Testis (tissue), 3 donors: ENCODE data around the gene MTMR3. TPM values are rescaled to one million over a fixed set of nuclear protein-coding genes. Genes with fewer than 3 reads are reported as not detected.

ENCODE experiments used
- DNase-seq: peaks from one replicate; pipeline ENCODE4 v3.0.0-alpha.2; 2019
- H3K27ac ChIP-seq, 2 donors: fragments of 200-600 bp; sonication (generic); one replicate each; pipeline ENCODE4 v1.5.1; 2019
- H3K27me3 ChIP-seq: fragments of 200-600 bp; sonication (generic); one replicate; pipeline ENCODE4 v1.5.1; 2019
- H3K36me3 ChIP-seq: fragments of 200-600 bp; sonication (generic); one replicate; pipeline ENCODE4 v1.5.1; 2017; ENCODE audit warnings: low read depth; ENCODE audit errors: missing control alignments
- H3K4me1 ChIP-seq: fragments of 200-600 bp; sonication (generic); one replicate; pipeline ENCODE4 v1.5.1; 2019
- H3K4me3 ChIP-seq, 2 donors: fragments of 200-600 bp; sonication (generic); one replicate each; pipeline ENCODE4 v1.5.1; 2017 to 2019
- H3K9me3 ChIP-seq: fragments of 200-600 bp; sonication (generic); one replicate; pipeline ENCODE4 v1.5.1; 2017
- POLR2A ChIP-seq: fragments of 450-650 bp; IDR thresholded peaks from one replicate; pipeline ENCODE4 v1.6.1; 2017; ENCODE audit warnings: antibody characterized with exemption, mild to moderate bottlenecking, moderate library complexity
- WGBS, 2 donors: methylation state at CpG; one replicate each; pipeline ENCODE4 v1.1.5; 2018; 5-methylcytosine and 5-hydroxymethylcytosine counted together
- intact Hi-C: fragments of 100-400 bp; cut with DNase I; formaldehyde crosslinking; loops from one replicate; pipeline ENCODE4 v1.15.1; 2023; ENCODE audit warnings: low total_unique reads
- polyA plus RNA-seq: library from polyadenylated mRNA; stranded (reverse); fragments of 350-450 nt; fragmentation: Illumina TruSeq; extraction: RNeasy Lipid Tissue Mini Kit (QIAGEN cat#74804); gene quantifications from one replicate; pipeline ENCODE4 v1.2.3, GENCODE V29; 2014; ENCODE audit warnings: low read depth, low replicate concordance; ENCODE audit not compliant: insufficient read depth
- total RNA-seq, 2 donors: library from RNA; depleted of rRNA; stranded (reverse); fragments of >200 nt; gene quantifications; one replicate each; pipeline ENCODE4 v1.2.3, GENCODE V29; 2016
- TF ChIP-seq, protein P1 (sequence below), 3 experiments: fragments of 450-650 bp in 2 of 3; fragments of 200-600 bp in 1 of 3; sonication (generic) in 1 of 3; IDR thresholded peaks; one replicate each; pipeline ENCODE4 v1.5.1; 2016 to 2019; ENCODE audit warnings: antibody characterized with exemption in 3 of 3, mild to moderate bottlenecking in 2 of 3, moderate library complexity in 1 of 3

The MTMR3 gene
- total and polyA plus RNA-seq, 3 donors from 2014 or later = 75.2 to 137 (median 130) TPM

DNA sequence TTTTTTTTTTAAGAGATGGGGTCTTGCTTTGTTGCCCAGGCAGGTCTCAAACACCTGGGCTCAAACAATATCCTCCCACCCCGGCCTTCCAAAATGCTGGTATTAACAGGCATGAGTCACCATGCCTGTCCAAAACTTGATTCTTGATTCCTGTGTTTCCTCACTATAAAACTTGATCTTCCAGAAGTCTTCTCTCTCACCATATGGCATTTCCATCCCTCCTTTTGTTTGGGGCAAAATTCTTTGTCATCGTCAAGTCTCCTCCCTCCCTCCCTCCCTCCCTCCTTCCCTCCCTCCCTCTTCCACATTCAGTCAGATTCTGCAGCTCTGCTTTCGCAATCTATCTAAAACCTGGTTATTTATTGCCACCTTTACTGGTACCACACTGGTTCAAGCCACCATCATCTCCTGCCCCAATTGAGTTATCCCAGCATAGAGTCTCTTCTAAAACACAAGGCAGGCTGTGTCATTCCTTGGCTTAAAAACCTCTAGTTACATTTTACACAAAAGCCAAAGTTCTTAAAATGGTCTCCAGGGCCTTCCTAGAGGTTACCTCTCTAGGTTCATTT lies 132.3 kb downstream of the MTMR3 start:
- no peak for TF ChIP-seq POLR2A
- TF ChIP-seq, protein P1, sequence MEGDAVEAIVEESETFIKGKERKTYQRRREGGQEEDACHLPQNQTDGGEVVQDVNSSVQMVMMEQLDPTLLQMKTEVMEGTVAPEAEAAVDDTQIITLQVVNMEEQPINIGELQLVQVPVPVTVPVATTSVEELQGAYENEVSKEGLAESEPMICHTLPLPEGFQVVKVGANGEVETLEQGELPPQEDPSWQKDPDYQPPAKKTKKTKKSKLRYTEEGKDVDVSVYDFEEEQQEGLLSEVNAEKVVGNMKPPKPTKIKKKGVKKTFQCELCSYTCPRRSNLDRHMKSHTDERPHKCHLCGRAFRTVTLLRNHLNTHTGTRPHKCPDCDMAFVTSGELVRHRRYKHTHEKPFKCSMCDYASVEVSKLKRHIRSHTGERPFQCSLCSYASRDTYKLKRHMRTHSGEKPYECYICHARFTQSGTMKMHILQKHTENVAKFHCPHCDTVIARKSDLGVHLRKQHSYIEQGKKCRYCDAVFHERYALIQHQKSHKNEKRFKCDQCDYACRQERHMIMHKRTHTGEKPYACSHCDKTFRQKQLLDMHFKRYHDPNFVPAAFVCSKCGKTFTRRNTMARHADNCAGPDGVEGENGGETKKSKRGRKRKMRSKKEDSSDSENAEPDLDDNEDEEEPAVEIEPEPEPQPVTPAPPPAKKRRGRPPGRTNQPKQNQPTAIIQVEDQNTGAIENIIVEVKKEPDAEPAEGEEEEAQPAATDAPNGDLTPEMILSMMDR (IDR thresholded peaks at IDR 0.05) = no peak
- no peak for DNase-seq
- 96 to 100% methylated on average over 3 of the region's 3 CpGs for WGBS, 2 donors
- Histone ChIP-seq H3K9me3 (no peaks in the 10 kb centered on the region), H3K36me3 (no peaks in the 10 kb centered on the region), H3K4me3 (no peak overlapping the region), H3K4me1 (peaks cover 3% of the 10 kb centered on the region), H3K27me3 (no peaks in the 10 kb centered on the region), H3K27ac (no peak overlapping the region)
- intact Hi-C loops = no loop called here

DNA sequence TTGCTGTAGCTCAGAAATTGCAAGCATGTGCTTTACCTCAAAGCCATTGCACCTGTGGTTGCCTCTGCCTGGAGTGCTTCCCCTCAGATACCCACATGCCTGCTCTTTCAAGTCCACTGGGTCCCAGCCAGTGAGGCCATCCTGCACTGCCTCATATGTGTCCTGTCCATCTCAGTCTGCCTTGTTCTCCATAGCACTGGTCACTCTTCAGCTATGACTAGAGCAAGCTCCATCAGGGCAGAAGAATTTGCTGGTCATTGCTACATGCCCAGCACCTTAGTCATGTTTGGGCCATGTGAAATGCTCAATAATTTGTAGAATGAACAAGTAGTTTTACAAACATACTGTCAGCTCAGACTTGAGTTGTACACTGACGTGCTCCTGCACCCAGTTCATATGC lies 132.9 kb downstream of the MTMR3 start:
- H3K27me3 ChIP-seq = no peaks in the 10 kb centered on the region
- intact Hi-C loops = no loop called here
- H3K36me3 ChIP-seq = no peaks in the 10 kb centered on the region
- peaks cover 3% of the 10 kb centered on the region for H3K4me1 ChIP-seq
- no peak overlapping the region for H3K4me3 ChIP-seq
- WGBS, 2 donors = 92 to 100% methylated on average over 1 of the region's 1 CpG
- no peak for DNase-seq
- H3K27ac ChIP-seq = no peak overlapping the region
- no peak for TF ChIP-seq POLR2A
- TF ChIP-seq, protein P1 (IDR thresholded peaks at IDR 0.05) = no peak
- H3K9me3 ChIP-seq = no peaks in the 10 kb centered on the region

DNA sequence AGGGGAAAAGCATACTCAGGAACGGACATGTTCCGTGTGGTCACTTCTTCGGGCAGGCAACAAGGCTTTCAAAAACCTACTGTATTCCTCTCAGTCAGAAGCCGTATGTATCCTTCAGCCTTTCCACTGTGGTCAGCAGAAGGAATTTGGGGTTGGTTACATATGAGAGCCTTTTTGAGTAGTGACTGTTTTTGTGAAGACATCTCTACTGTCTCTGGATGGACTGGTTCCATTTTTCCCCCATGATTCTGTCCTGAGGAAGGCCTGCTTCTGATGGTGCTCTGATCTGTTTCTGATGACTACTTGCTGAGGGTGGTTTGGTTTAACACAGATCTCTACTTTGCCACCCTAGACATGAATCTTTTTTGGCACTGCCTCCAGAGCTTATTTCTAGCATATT lies 133.6 kb downstream of the MTMR3 start:
- H3K27ac ChIP-seq = no peak overlapping the region
- intact Hi-C loops = no loop called here
- H3K36me3 ChIP-seq = no peaks in the 10 kb centered on the region

DNA sequence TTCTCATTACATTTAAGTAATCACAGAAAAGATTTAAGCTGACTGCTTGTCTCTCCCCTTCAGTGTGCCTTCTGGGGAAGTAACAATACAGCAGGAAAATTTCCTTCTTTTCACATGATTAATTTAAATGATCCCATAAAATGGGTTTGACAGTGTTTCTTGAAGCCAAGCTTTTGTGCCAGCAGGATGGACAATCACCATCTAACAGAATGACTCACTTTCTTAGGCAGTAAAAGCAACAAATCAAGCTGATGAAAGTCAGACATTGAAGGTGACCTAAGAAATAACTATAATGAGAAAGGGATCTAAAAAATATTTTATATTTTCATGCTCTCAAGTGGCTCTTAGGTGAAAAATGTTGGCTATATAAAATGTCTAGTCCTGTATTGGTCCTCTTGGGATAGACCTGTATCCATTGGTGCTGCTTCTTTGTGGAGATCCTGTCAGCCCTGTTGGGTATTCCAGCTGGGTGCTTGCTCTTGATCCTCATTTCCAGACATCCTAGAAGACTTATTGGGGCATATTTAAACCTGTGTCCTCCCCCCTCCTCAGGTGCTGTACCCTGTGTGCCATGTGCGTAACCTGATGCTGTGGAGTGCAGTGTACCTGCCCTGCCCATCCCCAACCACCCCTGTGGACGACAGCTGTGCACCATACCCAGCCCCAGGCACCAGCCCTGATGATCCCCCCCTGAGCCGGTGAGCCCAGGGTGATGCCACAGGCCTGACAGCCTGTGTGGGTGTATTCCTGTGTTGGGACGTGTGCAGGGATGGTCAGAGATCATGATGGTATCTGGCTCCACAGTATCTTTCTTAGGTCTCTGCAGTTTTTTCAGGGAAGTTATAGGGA lies 134.6 kb downstream of the MTMR3 start:
- 89 to 90% methylated on average over 4 of the region's 4 CpGs for WGBS, 2 donors
- Histone ChIP-seq H3K4me3 (no peak overlapping the region), H3K27ac (no peak overlapping the region), H3K9me3 (no peaks in the 10 kb centered on the region), H3K27me3 (no peaks in the 10 kb centered on the region), H3K4me1 (no peaks in the 10 kb centered on the region), H3K36me3 (no peaks in the 10 kb centered on the region)
- intact Hi-C loops = no loop called here
- no peak for DNase-seq
- TF ChIP-seq, protein P1 (IDR thresholded peaks at IDR 0.05) = no peak
- TF ChIP-seq POLR2A = no peak

More for the DNA sequence above, 133.6 kb downstream of the MTMR3 start:
- TF ChIP-seq, protein P1 (IDR thresholded peaks at IDR 0.05) = no peak
- no peak for TF ChIP-seq POLR2A
- Histone ChIP-seq H3K27me3 (no peaks in the 10 kb centered on the region), H3K4me3 (no peak overlapping the region), H3K9me3 (no peaks in the 10 kb centered on the region), H3K4me1 (no peaks in the 10 kb centered on the region)
- 88 to 96% methylated on average over 4 of the region's 4 CpGs for WGBS, 2 donors
- no peak for DNase-seq
